ENCODE data around the gene NAGA. TPM values are rescaled to one million over a fixed set of nuclear protein-coding genes. Genes with fewer than 3 reads are reported as not detected.

NAGA gene
- total and polyA plus RNA-seq, 12 donors, result 6.6 to 34.8 (median 12.3) TPM

- Histone ChIP-seq H3K27ac (peak overlapping the region; percentile 69 to 100 (median 98)), H3K9me3 (peaks cover 0 to 5% (median 0%) of the 10 kb centered on the region in 11 donors), H3K4me3 (peak overlapping the region; percentile 33 to 100 (median 89)), H3K36me3 (peaks cover 0 to 19% (median 9%) of the 10 kb centered on the region in 9 donors), H3K27me3 (no peaks in the 10 kb centered on the region), H3K4me1 (peaks cover 5 to 40% (median 34%) of the 10 kb centered on the region in 9 donors)
- DNase-seq (no peak), ATAC-seq (peak in 1 of 8 donors; percentile 2)
- no peak for TF ChIP-seq CTCF (IDR thresholded peaks at IDR 0.05)
- WGBS, 2 donors, result 36% methylated on average over 7 of the region's 7 CpGs
- intact Hi-C loops (cut with DNase I), result loop anchor here in 9 of 10 donors (2.0 to 10.0 kb wide), 5 partner anchors 341 to 347 kb away; partner anchors contain the start of gene NFAM1 (in 2 of the 9)
Measured at GRCh38 chr22:42091455-42091782, 20.8 kb upstream of the NAGA start.

GRCh38 chr22:42090596-42091454 lies 20.2 kb upstream of the NAGA start, which contains the start of gene NDUFA6:
TSS of gene NDUFA6 (minus strand) at chr22:42090772. CDS start at chr22:42090744, 28 bp downstream.
- Histone ChIP-seq H3K27me3 (no peaks in the 10 kb centered on the region), H3K27ac (peak within 1 kb of the TSS; percentile 95 to 100 (median 98)), H3K36me3 (peaks cover 0 to 24% (median 15%) of the 10 kb centered on the region in 9 donors), H3K9me3 (peaks cover 0 to 4% (median 0%) of the 10 kb centered on the region in 11 donors), H3K4me3 (peak within 1 kb of the TSS; percentile 68 to 100 (median 89)), H3K4me1 (peaks cover 8 to 46% (median 40%) of the 10 kb centered on the region in 9 donors)
- peak; percentile 81 to 99 (median 95) for TF ChIP-seq CTCF (IDR thresholded peaks at IDR 0.05)
- ATAC-seq (peak; percentile 97 to 99 (median 98)), DNase-seq (peak; percentile 98 to 99)
- 0% methylated on average over 71 of the region's 71 CpGs for WGBS, 2 donors
- intact Hi-C loops (cut with DNase I), result loop anchor here in 9 of 10 donors (1.0 to 10.0 kb wide), 8 partner anchors 11 to 348 kb away; partner anchors contain the start of genes NFAM1 (in 2 of the 9) and SMDT1 (in 2 of the 9)

- TF ChIP-seq CTCF (IDR thresholded peaks at IDR 0.05), result no peak
- H3K27ac ChIP-seq, result peak overlapping the region in 6 of 10 donors; percentile 14 to 46 (median 22)
- no peak overlapping the region for H3K4me3 ChIP-seq
- DNase-seq, result no peak
- peaks cover 0 to 67% (median 23%) of the 10 kb centered on the region in 9 donors for H3K36me3 ChIP-seq
- 47 to 49% methylated on average over 6 of the region's 6 CpGs for WGBS, 2 donors
- intact Hi-C loops (cut with DNase I), result no loop called here
- H3K9me3 ChIP-seq, result peaks cover 0 to 4% (median 0%) of the 10 kb centered on the region in 11 donors
- H3K4me1 ChIP-seq, result peaks cover 3 to 74% (median 44%) of the 10 kb centered on the region in 9 donors
- no peak for ATAC-seq
- no peaks in the 10 kb centered on the region for H3K27me3 ChIP-seq
Measured at GRCh38 chr22:42086051-42086450, 15.4 kb upstream of the NAGA start.

- H3K36me3 ChIP-seq, result peaks cover 0 to 67% (median 23%) of the 10 kb centered on the region in 9 donors
- ATAC-seq (no peak), DNase-seq (no peak)
- intact Hi-C loops (cut with DNase I), result no loop called here
- H3K4me1 ChIP-seq, result peaks cover 3 to 82% (median 45%) of the 10 kb centered on the region in 9 donors
- no peak overlapping the region for H3K4me3 ChIP-seq
- WGBS, 2 donors, result 95 to 96% methylated on average over 8 of the region's 8 CpGs
- TF ChIP-seq CTCF (IDR thresholded peaks at IDR 0.05), result no peak
- no peaks in the 10 kb centered on the region for H3K27me3 ChIP-seq
- peak overlapping the region in 1 of 10 donors; percentile 42 for H3K27ac ChIP-seq
- peaks cover 0 to 4% (median 0%) of the 10 kb centered on the region in 11 donors for H3K9me3 ChIP-seq
Measured at GRCh38 chr22:42084874-42085273, 14.3 kb upstream of the NAGA start.

All from heart right ventricle (tissue), 16 donors.